Panc1 (cell line): Measurements from ENCODE around the gene VTI1A. TPM values are rescaled to one million over a fixed set of nuclear protein-coding genes. Genes with fewer than 3 reads are reported as not detected.

Experiments used
- ATAC-seq: fragments of 200-7000 bp; cut with Tn5 transposase; 2 replicates; pipeline ENCODE4 v1.9.1; 2020; ENCODE audit warnings: mild to moderate bottlenecking, moderate library complexity
- BruUV-seq: library from RNA; stranded (reverse); fragments of 400-500 nt; replicated peaks from 2 replicates; lab custom pipeline; 2021; lab: Mats Ljungman, UMichigan
- CTCF ChIA-PET: fragments of 300-600 bp; sonication (Branson Sonifier 250); formaldehyde crosslinking; loops from one replicate; lab custom pipeline; 2022; ENCODE audit warnings: antibody characterized with exemption; lab: Charles Lee
- POLR2A ChIA-PET: fragments of 300-600 bp; sonication (Branson Sonifier 250); formaldehyde crosslinking; loops from one replicate; lab custom pipeline; 2022; ENCODE audit warnings: antibody characterized with exemption; lab: Charles Lee
- DNase-seq: peaks from one replicate; pipeline ENCODE4 v3.0.0-alpha.2; 2010; ENCODE audit warnings: low read depth, low spot score
- H3K27ac ChIP-seq: 2 replicates; pipeline ENCODE4 v1.5.1; 2011; ENCODE audit warnings: mild to moderate bottlenecking, low read length, inconsistent platforms
- H3K27me3 ChIP-seq: fragments of 200-500 bp; sonication (Bioruptor generic); 2 replicates; pipeline ENCODE4 v1.6.0; 2014; ENCODE audit warnings: low read length, inconsistent platforms; ENCODE audit not compliant: control insufficient read depth, insufficient read depth
- H3K36me3 ChIP-seq: fragments of 200-500 bp; sonication (Bioruptor generic); 2 replicates; pipeline ENCODE4 v1.5.1; 2014; ENCODE audit warnings: inconsistent platforms, mild to moderate bottlenecking, low read length, moderate library complexity; ENCODE audit not compliant: control insufficient read depth, insufficient read depth
- H3K4me1 ChIP-seq: 2 replicates; pipeline ENCODE4 v1.5.1; 2011; ENCODE audit warnings: inconsistent platforms, mild to moderate bottlenecking, low read length, moderate library complexity; ENCODE audit not compliant: control insufficient read depth, insufficient read depth
- H3K4me3 ChIP-seq, 2 experiments: 2 replicates each; pipeline ENCODE4 v1.5.1; 2011 to 2012; ENCODE audit warnings: low read depth in 2 of 2, low read length in 2 of 2, mild to moderate bottlenecking in 2 of 2, inconsistent platforms in 1 of 2, moderate library complexity in 1 of 2
- H3K9me3 ChIP-seq: fragments of 200-500 bp; sonication (Bioruptor generic); 2 replicates; pipeline ENCODE4 v1.5.1; 2014; ENCODE audit warnings: low read depth, mild to moderate bottlenecking, inconsistent platforms, low read length, moderate library complexity; ENCODE audit not compliant: control insufficient read depth, insufficient read depth
- CTCF ChIP-seq: fragments of 450-650 bp; IDR thresholded peaks from 2 replicates; pipeline ENCODE4 v1.5.1; 2017; ENCODE audit warnings: mild to moderate bottlenecking
- POLR2AphosphoS5 ChIP-seq: IDR thresholded peaks from 2 replicates; pipeline ENCODE4 v1.6.1; 2012; ENCODE audit warnings: mild to moderate bottlenecking, low read depth, low read length, moderate library complexity
- SIN3A ChIP-seq: IDR thresholded peaks from 2 replicates; pipeline ENCODE4 v1.6.1; 2012; ENCODE audit warnings: low read depth, mild to moderate bottlenecking, low read length, moderate library complexity, borderline replicate concordance; ENCODE audit not compliant: insufficient read depth
- TCF7L2 ChIP-seq: IDR thresholded peaks from 2 replicates; pipeline ENCODE4 v1.6.1; 2011; ENCODE audit warnings: mild to moderate bottlenecking, low read depth, low read length, inconsistent platforms
- in situ Hi-C: cut with HindIII; loops from 2 replicates; pipeline ENCODE4 v1.10.0; 2016; ENCODE audit warnings: low sequenced_read_pairs, low pct_unique_long_range_greater_than_20kb
- intact Hi-C: fragments of 100-400 bp; cut with micrococcal nuclease; formaldehyde crosslinking; loops from one replicate; pipeline ENCODE4 v1.10.0; 2022; ENCODE audit not compliant: unreplicated experiment
- total RNA-seq: library from RNA; stranded (reverse); gene quantifications from one replicate; pipeline ENCODE4 v1.2.1, GENCODE V29; 2021; ENCODE audit not compliant: unreplicated experiment
- TF ChIP-seq, protein P1 (sequence below), 2 experiments: IDR thresholded peaks; 2 replicates each; pipeline ENCODE4 v1.6.1; 2011 to 2012; ENCODE audit warnings: low read depth in 2 of 2, control low read depth in 1 of 2, low read length in 1 of 2, mild to moderate bottlenecking in 1 of 2, moderate library complexity in 1 of 2; ENCODE audit not compliant: insufficient read depth in 1 of 2

Gene VTI1A
- total RNA-seq, 1 experiment from 2014 or later: 36.3 TPM

- Histone ChIP-seq H3K36me3 (no peaks in the 10 kb centered on the region), H3K27me3 (no peaks in the 10 kb centered on the region), H3K9me3 (peaks cover 12% of the 10 kb centered on the region), H3K27ac (no peak overlapping the region), H3K4me3 (no peak overlapping the region), H3K4me1 (no peaks in the 10 kb centered on the region)
- BruUV-seq: no TSS peak
- TF ChIP-seq SIN3A (no peak), CTCF (no peak), POLR2AphosphoS5 (no peak), TCF7L2 (no peak)
- TF ChIP-seq, protein P1, sequence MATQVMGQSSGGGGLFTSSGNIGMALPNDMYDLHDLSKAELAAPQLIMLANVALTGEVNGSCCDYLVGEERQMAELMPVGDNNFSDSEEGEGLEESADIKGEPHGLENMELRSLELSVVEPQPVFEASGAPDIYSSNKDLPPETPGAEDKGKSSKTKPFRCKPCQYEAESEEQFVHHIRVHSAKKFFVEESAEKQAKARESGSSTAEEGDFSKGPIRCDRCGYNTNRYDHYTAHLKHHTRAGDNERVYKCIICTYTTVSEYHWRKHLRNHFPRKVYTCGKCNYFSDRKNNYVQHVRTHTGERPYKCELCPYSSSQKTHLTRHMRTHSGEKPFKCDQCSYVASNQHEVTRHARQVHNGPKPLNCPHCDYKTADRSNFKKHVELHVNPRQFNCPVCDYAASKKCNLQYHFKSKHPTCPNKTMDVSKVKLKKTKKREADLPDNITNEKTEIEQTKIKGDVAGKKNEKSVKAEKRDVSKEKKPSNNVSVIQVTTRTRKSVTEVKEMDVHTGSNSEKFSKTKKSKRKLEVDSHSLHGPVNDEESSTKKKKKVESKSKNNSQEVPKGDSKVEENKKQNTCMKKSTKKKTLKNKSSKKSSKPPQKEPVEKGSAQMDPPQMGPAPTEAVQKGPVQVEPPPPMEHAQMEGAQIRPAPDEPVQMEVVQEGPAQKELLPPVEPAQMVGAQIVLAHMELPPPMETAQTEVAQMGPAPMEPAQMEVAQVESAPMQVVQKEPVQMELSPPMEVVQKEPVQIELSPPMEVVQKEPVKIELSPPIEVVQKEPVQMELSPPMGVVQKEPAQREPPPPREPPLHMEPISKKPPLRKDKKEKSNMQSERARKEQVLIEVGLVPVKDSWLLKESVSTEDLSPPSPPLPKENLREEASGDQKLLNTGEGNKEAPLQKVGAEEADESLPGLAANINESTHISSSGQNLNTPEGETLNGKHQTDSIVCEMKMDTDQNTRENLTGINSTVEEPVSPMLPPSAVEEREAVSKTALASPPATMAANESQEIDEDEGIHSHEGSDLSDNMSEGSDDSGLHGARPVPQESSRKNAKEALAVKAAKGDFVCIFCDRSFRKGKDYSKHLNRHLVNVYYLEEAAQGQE (IDR thresholded peaks at IDR 0.05; ENCODE audit: insufficient read depth in 1 of 2, low read depth in 2 of 2, low read length in 1 of 2): no peak
- DNase-seq (no peak), ATAC-seq (no peak)
- POLR2A ChIA-PET: no interaction called here
- in situ Hi-C loops: no loop called here
- CTCF ChIA-PET: no interaction called here
- intact Hi-C loops: no loop called here
Measured at GRCh38 chr10:112844681-112845544, 397.9 kb downstream of the VTI1A start.

- Histone ChIP-seq H3K9me3 (peaks cover 12% of the 10 kb centered on the region), H3K4me1 (no peaks in the 10 kb centered on the region), H3K27me3 (no peaks in the 10 kb centered on the region), H3K4me3 (no peak overlapping the region), H3K36me3 (no peaks in the 10 kb centered on the region), H3K27ac (no peak overlapping the region)
- intact Hi-C loops: no loop called here
- ChIA-PET POLR2A (no interaction called here), CTCF (no interaction called here)
- in situ Hi-C loops: no loop called here
- DNase-seq: no peak
- ATAC-seq: no peak
- TF ChIP-seq, protein P1 (IDR thresholded peaks at IDR 0.05; ENCODE audit: insufficient read depth in 1 of 2, low read depth in 2 of 2, low read length in 1 of 2): no peak
- no peak for TF ChIP-seq CTCF
- no peak for TF ChIP-seq POLR2AphosphoS5
- TF ChIP-seq SIN3A: no peak
- no peak for TF ChIP-seq TCF7L2
- no TSS peak for BruUV-seq
Measured at GRCh38 chr10:112847778-112848177, 400.8 kb downstream of the VTI1A start.
